Astrocyte of the spinal cord (primary cell): ENCODE data around the gene SPATA22.

Source experiments
- DNase-seq: peaks from one replicate; pipeline ENCODE4 v3.0.0; 2011; ENCODE audit warnings: low read depth, low spot score
- H3K4me3 ChIP-seq: 2 replicates; pipeline ENCODE4 v1.5.1; 2011; ENCODE audit warnings: low read depth, mild to moderate bottlenecking, low read length, moderate library complexity
- in situ Hi-C: cut with HindIII; loops from 2 replicates; pipeline ENCODE4 v1.10.0; 2017; ENCODE audit warnings: low sequenced_read_pairs
- TF ChIP-seq, protein P1 (sequence below): IDR thresholded peaks from 2 replicates; pipeline ENCODE4 v1.5.1; 2012; ENCODE audit warnings: low read depth, mild to moderate bottlenecking, low read length, inconsistent platforms

Gene SPATA22

DNA sequence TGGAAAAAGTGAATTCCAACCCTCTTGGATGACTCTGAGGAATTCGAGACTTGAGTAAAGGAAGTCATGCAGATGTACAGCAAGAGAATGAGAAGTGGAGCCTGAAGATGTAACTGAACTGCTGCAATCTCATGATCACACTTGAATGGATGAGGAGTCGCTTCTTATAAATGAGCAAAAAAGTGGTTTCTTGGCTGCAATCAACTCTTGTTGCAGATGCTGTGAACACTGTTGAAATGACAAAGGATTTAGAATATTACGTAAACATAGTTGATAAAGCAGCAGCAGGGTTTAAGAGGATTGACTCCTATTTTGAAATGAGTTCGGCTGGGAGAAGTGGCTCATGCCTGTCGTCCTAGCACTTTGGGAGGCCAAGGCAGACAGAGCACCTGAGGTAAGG lies 29.7 kb upstream of the SPATA22 start:
- DNase-seq = no peak
- no peak overlapping the region for H3K4me3 ChIP-seq
- TF ChIP-seq, protein P1, sequence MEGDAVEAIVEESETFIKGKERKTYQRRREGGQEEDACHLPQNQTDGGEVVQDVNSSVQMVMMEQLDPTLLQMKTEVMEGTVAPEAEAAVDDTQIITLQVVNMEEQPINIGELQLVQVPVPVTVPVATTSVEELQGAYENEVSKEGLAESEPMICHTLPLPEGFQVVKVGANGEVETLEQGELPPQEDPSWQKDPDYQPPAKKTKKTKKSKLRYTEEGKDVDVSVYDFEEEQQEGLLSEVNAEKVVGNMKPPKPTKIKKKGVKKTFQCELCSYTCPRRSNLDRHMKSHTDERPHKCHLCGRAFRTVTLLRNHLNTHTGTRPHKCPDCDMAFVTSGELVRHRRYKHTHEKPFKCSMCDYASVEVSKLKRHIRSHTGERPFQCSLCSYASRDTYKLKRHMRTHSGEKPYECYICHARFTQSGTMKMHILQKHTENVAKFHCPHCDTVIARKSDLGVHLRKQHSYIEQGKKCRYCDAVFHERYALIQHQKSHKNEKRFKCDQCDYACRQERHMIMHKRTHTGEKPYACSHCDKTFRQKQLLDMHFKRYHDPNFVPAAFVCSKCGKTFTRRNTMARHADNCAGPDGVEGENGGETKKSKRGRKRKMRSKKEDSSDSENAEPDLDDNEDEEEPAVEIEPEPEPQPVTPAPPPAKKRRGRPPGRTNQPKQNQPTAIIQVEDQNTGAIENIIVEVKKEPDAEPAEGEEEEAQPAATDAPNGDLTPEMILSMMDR = no peak
- in situ Hi-C loops = no loop called here

- in situ Hi-C loops = no loop called here
- TF ChIP-seq, protein P1 = no peak
- no peak for DNase-seq
- no peak overlapping the region for H3K4me3 ChIP-seq
Measured at GRCh38 chr17:3497101-3497500, 25.5 kb upstream of the SPATA22 start.

DNA sequence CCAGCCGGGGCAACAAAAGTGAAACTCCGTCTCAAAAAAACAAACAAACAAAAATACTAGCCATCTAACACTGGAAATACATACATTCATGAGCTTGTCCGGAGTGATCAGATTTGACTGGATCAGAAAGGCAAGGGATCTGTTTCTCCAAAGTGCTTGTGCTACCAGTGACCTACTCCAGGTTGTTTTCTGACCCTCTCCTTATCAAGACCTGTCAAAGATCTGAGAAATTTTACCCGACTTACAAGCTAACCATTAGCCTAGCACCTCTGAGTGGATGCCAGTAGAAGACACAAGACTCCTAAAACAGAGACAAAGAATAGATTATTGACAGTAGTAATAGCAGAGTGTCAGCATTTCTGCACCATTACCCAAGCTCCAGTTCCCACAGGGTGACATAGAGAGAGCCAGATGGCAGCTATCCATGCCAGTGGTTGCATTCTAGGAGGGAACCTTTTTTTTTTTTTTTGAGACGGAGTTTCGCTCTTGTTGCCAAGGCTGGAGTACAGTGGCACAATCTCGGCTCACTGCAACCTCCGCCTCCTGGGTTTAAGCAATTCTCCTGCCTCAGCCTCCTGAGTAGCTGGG lies 14.0 kb upstream of the SPATA22 start:
- no peak overlapping the region for H3K4me3 ChIP-seq
- TF ChIP-seq, protein P1 = no peak
- DNase-seq = no peak
- in situ Hi-C loops = no loop called here

GRCh38 chr17:3482852-3483251 lies 11.2 kb upstream of the SPATA22 start:
- in situ Hi-C loops = no loop called here
- TF ChIP-seq, protein P1 = no peak
- no peak for DNase-seq
- no peak overlapping the region for H3K4me3 ChIP-seq

GRCh38 chr17:3479988-3480387 lies 8.4 kb upstream of the SPATA22 start:
- TF ChIP-seq, protein P1 = no peak
- no peak overlapping the region for H3K4me3 ChIP-seq

DNA sequence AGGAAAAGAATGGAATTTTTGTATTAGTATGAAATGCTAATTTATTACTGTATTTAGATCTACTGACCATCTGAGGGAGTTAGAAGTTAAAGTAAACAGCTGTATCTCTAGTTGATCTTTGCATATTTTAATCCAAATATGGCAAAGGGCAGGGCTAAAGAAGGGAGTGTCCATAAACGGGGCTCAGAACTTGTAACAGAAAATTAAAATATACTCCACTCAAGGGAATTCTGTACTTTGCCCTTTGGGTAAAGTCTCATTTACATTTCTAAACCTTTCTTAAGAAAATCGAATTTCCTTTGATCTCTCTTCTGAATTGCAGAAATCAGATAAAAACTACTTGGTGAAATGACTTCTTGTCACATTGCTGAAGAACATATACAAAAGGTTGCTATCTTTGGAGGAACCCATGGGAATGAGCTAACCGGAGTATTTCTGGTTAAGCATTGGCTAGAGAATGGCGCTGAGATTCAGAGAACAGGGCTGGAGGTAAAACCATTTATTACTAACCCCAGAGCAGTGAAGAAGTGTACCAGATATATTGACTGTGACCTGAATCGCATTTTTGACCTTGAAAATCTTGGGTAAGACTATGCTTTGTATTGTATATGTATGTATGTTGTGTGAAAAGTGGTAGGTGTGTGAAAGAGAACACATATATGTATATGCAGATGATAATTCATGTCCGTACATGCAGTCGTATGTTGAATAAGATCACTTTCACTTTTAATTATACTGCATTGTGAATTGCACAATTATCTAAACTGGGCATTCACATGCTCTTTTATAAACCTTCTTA lies 4.4 kb upstream of the SPATA22 start, which contains the start of gene ASPA:
Gene ASPA, plus strand, starts transcription at position 186 of the 799 bp plus-strand sequence. Its CDS starts 163 bp downstream, at position 349.
- no peak within 1 kb of the TSS for H3K4me3 ChIP-seq
- no peak for DNase-seq
- in situ Hi-C loops = no loop called here
- TF ChIP-seq, protein P1 = no peak

More at GRCh38 chr17:3479988-3480387, 8.4 kb upstream of the SPATA22 start:
- no peak for DNase-seq
- in situ Hi-C loops = no loop called here
